A549 (cell line): ENCODE data around the gene UGT2B11. TPM values are rescaled to one million over a fixed set of nuclear protein-coding genes. Genes with fewer than 3 reads are reported as not detected.
"Not testable (repeated sequence)": the region's sequence is repeated elsewhere in the genome, so short reads cannot be mapped to it uniquely, and the experiment has no call there.

Experiments
- ATAC-seq, 2 experiments: fragments of 200-7000 bp in 1 of 2; fragments of >200 bp in 1 of 2; cut with Nextera tagmentation in 1 of 2; cut with Tn5 transposase in 1 of 2; 3 replicates each; pipeline versions ENCODE4 v1.8.0 to v1.9.1; 2018 to 2020; ENCODE audit warnings: mild to moderate bottlenecking in 1 of 2, moderate library complexity in 1 of 2
- CTCF ChIA-PET: fragments of 300-600 bp; sonication (Branson Sonifier 250); formaldehyde crosslinking; extraction: SDS; loops from one replicate; lab custom pipeline; 2021; ENCODE audit warnings: antibody characterized with exemption, inconsistent platforms; lab: Yijun Ruan, JAX
- POLR2A ChIA-PET: fragments of 350-600 bp; formaldehyde crosslinking; extraction: SDS; loops from one replicate; lab custom pipeline; 2021; ENCODE audit warnings: antibody characterized with exemption, inconsistent platforms; lab: Yijun Ruan, JAX
- DNase-seq, 2 experiments: peaks; one replicate each; pipeline versions ENCODE4 v3.0.0 to v3.0.0-alpha.2; 2011 to 2016; ENCODE audit warnings: low read depth in 1 of 2, low spot score in 1 of 2
- FAIRE-seq: peaks from 2 replicates; lab custom pipeline; 2011; peaks lifted over from hg19 to GRCh38; lab: Jason Lieb, UNC
- H3K27ac ChIP-seq, 2 experiments: fragments of >200 bp; sonication (Bioruptor Twin); formaldehyde crosslinking; 3 replicates each; pipeline ENCODE4 v1.5.1; 2016 to 2017
- H3K4me1 ChIP-seq: fragments of >200 bp; sonication (Bioruptor Twin); formaldehyde crosslinking; 3 replicates; pipeline ENCODE4 v1.6.1; 2016
- H3K4me2 ChIP-seq: fragments of >200 bp; sonication (Bioruptor Twin); formaldehyde crosslinking; 3 replicates; pipeline ENCODE4 v1.6.1; 2016
- H3K4me3 ChIP-seq: fragments of >200 bp; sonication (Bioruptor Twin); formaldehyde crosslinking; 3 replicates; pipeline ENCODE4 v1.5.1; 2016
- H3K9me3 ChIP-seq: fragments of >200 bp; sonication (Bioruptor Twin); formaldehyde crosslinking; 3 replicates; pipeline ENCODE4 v1.6.1; 2016
- ATOH8 ChIP-seq: fragments of 250-450 bp; sonication (Bioruptor Pico); IDR thresholded peaks from 2 replicates; pipeline ENCODE4 v1.5.0; 2020; ENCODE audit warnings: low read depth, mild to moderate bottlenecking, moderate library complexity
- BHLHE40 ChIP-seq: IDR thresholded peaks from 2 replicates; pipeline ENCODE4 v1.6.1; 2012; ENCODE audit warnings: low read depth, low read length, inconsistent platforms
- CHD4 ChIP-seq: fragments of 200-600 bp; sonication (generic); IDR thresholded peaks from 2 replicates; pipeline ENCODE4 v1.6.1; 2016; ENCODE audit warnings: antibody characterized with exemption, mild to moderate bottlenecking, borderline replicate concordance
- CTCF ChIP-seq: fragments of >200 bp; sonication (Bioruptor Twin); formaldehyde crosslinking; IDR thresholded peaks from 3 replicates; pipeline ENCODE4 v1.5.1; 2016
- E2F6 ChIP-seq: IDR thresholded peaks from 2 replicates; pipeline ENCODE4 v1.6.1; 2012; ENCODE audit warnings: low read depth, borderline replicate concordance
- EHMT2 ChIP-seq: fragments of 200-600 bp; sonication (generic); IDR thresholded peaks from 2 replicates; pipeline ENCODE4 v1.6.1; 2016; ENCODE audit warnings: antibody characterized with exemption, low read depth, mild to moderate bottlenecking, moderate library complexity
- EP300 ChIP-seq, 2 experiments: fragments of >200 bp; sonication (Bioruptor Twin); formaldehyde crosslinking; IDR thresholded peaks; 2 replicates in 1 of 2; 3 replicates in 1 of 2; pipeline ENCODE4 v1.6.1; 2016 to 2017
- FOSB ChIP-seq: fragments of 250-450 bp; sonication (Bioruptor Pico); IDR thresholded peaks from 2 replicates; pipeline ENCODE4 v1.5.0; 2020; ENCODE audit warnings: mild to moderate bottlenecking, moderate library complexity
- FOSL2 ChIP-seq, 2 experiments: fragments of 450-650 bp in 1 of 2; fragments of >200 bp in 1 of 2; sonication (Bioruptor Twin) in 1 of 2; formaldehyde crosslinking; IDR thresholded peaks; 2 replicates each; pipeline versions ENCODE4 v1.5.0 to v1.6.1; 2016 to 2020; ENCODE audit warnings: mild to moderate bottlenecking in 1 of 2, moderate library complexity in 1 of 2
- GATA3 ChIP-seq: IDR thresholded peaks from 2 replicates; pipeline ENCODE4 v1.6.1; 2012; ENCODE audit warnings: borderline replicate concordance
- HEYL ChIP-seq: fragments of 250-450 bp; sonication (Bioruptor Pico); IDR thresholded peaks from 2 replicates; pipeline ENCODE4 v1.8.0; 2021; ENCODE audit warnings: mild to moderate bottlenecking, moderate library complexity
- HMGXB4 ChIP-seq: fragments of 250-450 bp; sonication (Bioruptor Pico); IDR thresholded peaks from 2 replicates; pipeline ENCODE4 v1.5.0; 2021; ENCODE audit warnings: mild to moderate bottlenecking, moderate library complexity, borderline replicate concordance
- HOXA7 ChIP-seq: fragments of 250-450 bp; sonication (Bioruptor Pico); IDR thresholded peaks from 2 replicates; pipeline ENCODE4 v1.5.0; 2020; ENCODE audit warnings: mild to moderate bottlenecking, moderate library complexity
- HOXB5 ChIP-seq: fragments of 250-450 bp; sonication (Bioruptor Pico); IDR thresholded peaks from 2 replicates; pipeline ENCODE4 v1.5.0; 2020; ENCODE audit warnings: mild to moderate bottlenecking, moderate library complexity
- KDM5A ChIP-seq: fragments of 200-600 bp; sonication (generic); IDR thresholded peaks from 2 replicates; pipeline ENCODE4 v1.6.1; 2016; ENCODE audit warnings: antibody characterized with exemption, mild to moderate bottlenecking
- MYC ChIP-seq: IDR thresholded peaks from 2 replicates; pipeline ENCODE4 v1.6.1; 2012; ENCODE audit warnings: mild to moderate bottlenecking, inconsistent platforms, low read length, improper control_type of control experiment, borderline replicate concordance
- NFE2L2 ChIP-seq: fragments of 150-350 bp; conservative IDR thresholded peaks from 2 replicates; pipeline ENCODE4 v1.6.1; 2014; ENCODE audit warnings: low read length
- PBX3 ChIP-seq: IDR thresholded peaks from 2 replicates; pipeline ENCODE4 v1.6.1; 2012
- PHF8 ChIP-seq: fragments of 200-600 bp; sonication (generic); IDR thresholded peaks from 2 replicates; pipeline ENCODE4 v1.6.1; 2016; ENCODE audit warnings: low read depth, mild to moderate bottlenecking, antibody characterized with exemption, moderate library complexity, borderline replicate concordance
- POLR2A ChIP-seq: IDR thresholded peaks from 2 replicates; pipeline ENCODE4 v1.6.1; 2012; ENCODE audit warnings: mild to moderate bottlenecking, low read length
- POLR2AphosphoS2 ChIP-seq: conservative IDR thresholded peaks from 2 replicates; pipeline ENCODE4 v1.6.1; 2012; ENCODE audit warnings: low read length, improper control_type of control experiment, inconsistent platforms
- RARB ChIP-seq: fragments of 250-450 bp; sonication (Bioruptor Pico); IDR thresholded peaks from 2 replicates; pipeline ENCODE4 v1.8.0; 2021; ENCODE audit warnings: mild to moderate bottlenecking, moderate library complexity
- RCOR1 ChIP-seq: fragments of 150-350 bp; IDR thresholded peaks from 2 replicates; pipeline ENCODE4 v1.6.1; 2014; ENCODE audit warnings: antibody characterized with exemption, low read length, low read depth
- RNF2 ChIP-seq: fragments of 200-600 bp; sonication (generic); IDR thresholded peaks from 2 replicates; pipeline ENCODE4 v1.6.1; 2016; ENCODE audit warnings: low read depth, mild to moderate bottlenecking, antibody characterized with exemption, moderate library complexity, borderline replicate concordance
- TFCP2L1 ChIP-seq: fragments of 250-450 bp; sonication (Bioruptor Pico); IDR thresholded peaks from 2 replicates; pipeline ENCODE4 v1.5.0; 2021; ENCODE audit warnings: mild to moderate bottlenecking
- ZNF302 ChIP-seq: fragments of 250-450 bp; sonication (Bioruptor Pico); IDR thresholded peaks from 2 replicates; pipeline ENCODE4 v1.9.0; 2021; ENCODE audit warnings: inconsistent platforms, mild to moderate bottlenecking, moderate library complexity
- ZSCAN20 ChIP-seq: fragments of 250-450 bp; sonication (Bioruptor Pico); IDR thresholded peaks from 2 replicates; pipeline ENCODE4 v1.8.0; 2022; ENCODE audit warnings: mild to moderate bottlenecking, moderate library complexity
- WGBS: methylation state at CpG from one replicate; pipeline ENCODE4 v1.1.6; 2017; ENCODE audit errors: missing lambda C conversion rate; 5-methylcytosine and 5-hydroxymethylcytosine counted together
- polyA plus RNA-seq, 4 experiments: library from polyadenylated mRNA; depleted of rRNA in 3 of 4; stranded (reverse); fragments of >200 nt; fragmentation: RNase III in 1 of 4; extraction: RNeasy Plus Mini Kit Qiagen cat#74134 plus additional on column Dnase treatment in 1 of 4; gene quantifications; 2 replicates in 3 of 4; 3 replicates in 1 of 4; pipeline ENCODE4 v1.2.3, GENCODE V29; 2011 to 2017

UGT2B11 gene
- polyA plus RNA-seq, 2 of the 4 experiments (the other 2 are of a cell fraction) = 0.14 to 1.6 TPM

GRCh38 chr4:69224891-69225290, 10.3 kb upstream of the UGT2B11 start:
- 33% methylated on average over 2 of the region's 2 CpGs for WGBS
- Histone ChIP-seq H3K27ac (no peak overlapping the region), H3K9me3 (no peaks in the 10 kb centered on the region), H3K4me2 (no peak overlapping the region)
- CTCF ChIA-PET = no interaction called here
- ATAC-seq (no peak), DNase-seq (no peak)
- TF ChIP-seq NFE2L2 (no peak), TFCP2L1 (CRISPR knock-in tag) (no peak), CHD4 (no peak), RARB (no peak), FOSB (CRISPR knock-in tag) (no peak), EP300 (IDR thresholded peaks at IDR 0.05) (no peak), EHMT2 (no peak), KDM5A (no peak), HOXB5 (no peak), ZNF302 (CRISPR knock-in tag) (no peak), RCOR1 (no peak), ATOH8 (CRISPR knock-in tag) (no peak), HEYL (CRISPR knock-in tag) (no peak), FOSL2 (IDR thresholded peaks at IDR 0.05) (no peak), FOSL2 (CRISPR knock-in tag; IDR thresholded peaks at IDR 0.05) (no peak), PHF8 (no peak), POLR2AphosphoS2 (no peak), HOXA7 (CRISPR knock-in tag) (no peak), CTCF (no peak), POLR2A (no peak)
- TF ChIP-seq, all 56 proteins: peak for 0
- no peak for FAIRE-seq
- POLR2A ChIA-PET = no interaction called here
- Histone ChIP-seq H3K4me3 (no peak overlapping the region), H3K4me1 (no peaks in the 10 kb centered on the region)

GRCh38 chr4:69223277-69223676, 8.7 kb upstream of the UGT2B11 start:
- FAIRE-seq, H3K4me2 ChIP-seq, ATAC-seq, CTCF ChIA-PET, H3K4me3 ChIP-seq, H3K9me3 ChIP-seq, DNase-seq, POLR2A ChIA-PET, H3K27ac ChIP-seq, H3K4me1 ChIP-seq: not testable (repeated sequence)
- WGBS = 87% methylated on average over 6 of the region's 6 CpGs

- DNase-seq, CTCF ChIA-PET, H3K9me3 ChIP-seq, ATAC-seq, H3K27ac ChIP-seq, H3K4me3 ChIP-seq, H3K4me2 ChIP-seq, FAIRE-seq, POLR2A ChIA-PET: not testable (repeated sequence)
- WGBS = 83% methylated on average over 2 of the region's 2 CpGs
- peaks cover 10% of the 10 kb centered on the region; the same call in 2 of the 3 replicates for H3K4me1 ChIP-seq
These were observed 3.9 kb upstream of the UGT2B11 start for GRCh38 chr4:69218491-69218890.

GRCh38 chr4:69210911-69211310, 3.6 kb downstream of the UGT2B11 start:
- H3K4me3 ChIP-seq = no peak overlapping the region
- no peak overlapping the region for H3K4me2 ChIP-seq
- H3K27ac ChIP-seq = no peak overlapping the region
- DNase-seq (no peak), FAIRE-seq (no peak), ATAC-seq (no peak)
- H3K4me1 ChIP-seq = peaks cover 10% of the 10 kb centered on the region; the same call in 2 of the 3 replicates
- ChIA-PET CTCF (no interaction called here), POLR2A (no interaction called here)
- 83% methylated on average over 1 of the region's 1 CpG for WGBS
- H3K9me3 ChIP-seq = no peaks in the 10 kb centered on the region
- TF ChIP-seq RCOR1 (no peak), PBX3 (no peak), E2F6 (no peak), BHLHE40 (no peak), RNF2 (no peak), HMGXB4 (CRISPR knock-in tag) (no peak), GATA3 (no peak), FOSB (CRISPR knock-in tag) (no peak), ZSCAN20 (CRISPR knock-in tag) (no peak), MYC (no peak)
